Hepatocyte (in vitro differentiated cells): ENCODE data around the gene ITGB2. TPM values are rescaled to one million over a fixed set of nuclear protein-coding genes. Genes with fewer than 3 reads are reported as not detected.

Experiments used
- DNase-seq: peaks from one replicate; pipeline ENCODE4 v3.0.0-alpha.2; 2016; ENCODE audit warnings: low spot score
- H2AFZ ChIP-seq: fragments of 200-600 bp; sonication (generic); 2 replicates; pipeline ENCODE4 v1.6.0; 2016; ENCODE audit warnings: antibody characterized with exemption, mild to moderate bottlenecking
- H3K27ac ChIP-seq: fragments of 200-600 bp; sonication (generic); 2 replicates; pipeline ENCODE4 v1.5.1; 2016; ENCODE audit warnings: mild to moderate bottlenecking
- H3K27me3 ChIP-seq: fragments of 200-600 bp; sonication (generic); 2 replicates; pipeline ENCODE4 v1.6.1; 2016
- H3K36me3 ChIP-seq: fragments of 200-600 bp; sonication (generic); replicated peaks from 2 replicates; pipeline ENCODE4 v1.5.1; 2016; ENCODE audit warnings: low read depth; ENCODE audit not compliant: insufficient read depth
- H3K4me1 ChIP-seq: fragments of 200-600 bp; sonication (generic); 2 replicates; pipeline ENCODE4 v1.5.1; 2016; ENCODE audit warnings: mild to moderate bottlenecking, moderate library complexity; ENCODE audit not compliant: insufficient read depth
- H3K4me2 ChIP-seq: fragments of 200-600 bp; sonication (generic); 2 replicates; pipeline ENCODE4 v1.6.0; 2016
- H3K4me3 ChIP-seq: fragments of 200-600 bp; sonication (generic); 2 replicates; pipeline ENCODE4 v1.5.1; 2016; ENCODE audit warnings: mild to moderate bottlenecking
- H3K79me2 ChIP-seq: fragments of 200-600 bp; sonication (generic); 2 replicates; pipeline ENCODE4 v1.6.0; 2017; ENCODE audit warnings: mild to moderate bottlenecking
- H3K9me2 ChIP-seq: fragments of 200-600 bp; sonication (generic); replicated peaks from 2 replicates; pipeline ENCODE4 v1.6.0; 2017; ENCODE audit warnings: mild to moderate bottlenecking; ENCODE audit not compliant: insufficient read depth
- H3K9me3 ChIP-seq: fragments of 200-600 bp; sonication (generic); 2 replicates; pipeline ENCODE4 v1.5.1; 2016; ENCODE audit warnings: low read depth, mild to moderate bottlenecking
- H4K20me1 ChIP-seq: fragments of 200-600 bp; sonication (generic); 2 replicates; pipeline ENCODE4 v1.6.0; 2016; ENCODE audit warnings: mild to moderate bottlenecking; ENCODE audit not compliant: insufficient read depth, poor library complexity, severe bottlenecking
- EZH2 ChIP-seq: fragments of 200-600 bp; sonication (generic); IDR thresholded peaks from 2 replicates; pipeline ENCODE4 v1.6.1; 2016; ENCODE audit warnings: antibody characterized with exemption, mild to moderate bottlenecking, borderline replicate concordance
- EZH2phosphoT487 ChIP-seq: fragments of 200-600 bp; sonication (generic); IDR thresholded peaks from one replicate; pipeline ENCODE4 v1.6.1; 2018; ENCODE audit warnings: antibody characterized with exemption, mild to moderate bottlenecking, low read depth, moderate library complexity; ENCODE audit not compliant: unreplicated experiment, severe bottlenecking
- WGBS: methylation state at CpG from one replicate; pipeline ENCODE4 v1.1.6; 2016; ENCODE audit warnings: low lambda C conversion rate; ENCODE audit errors: missing lambda C conversion rate; 5-methylcytosine and 5-hydroxymethylcytosine counted together
- polyA plus RNA-seq: library from polyadenylated mRNA; unstranded; fragments of >200 nt; fragmentation: Nextera tagmentation; extraction: Ambion mirVana; gene quantifications from 2 replicates; pipeline ENCODE4 v1.2.1, GENCODE V29; 2016
- total RNA-seq: library from RNA; depleted of rRNA; stranded (reverse); fragments of >200 nt; gene quantifications from 2 replicates; pipeline ENCODE4 v1.2.3, GENCODE V29; 2014
- TF ChIP-seq, protein P1 (sequence below): fragments of 200-600 bp; sonication (generic); IDR thresholded peaks from 2 replicates; pipeline ENCODE4 v1.5.1; 2016; ENCODE audit warnings: antibody characterized with exemption, mild to moderate bottlenecking; ENCODE audit not compliant: poor library complexity

The ITGB2 gene
- total and polyA plus RNA-seq, 2 experiments from 2014 or later: 3.8 to 4.2 TPM

DNA sequence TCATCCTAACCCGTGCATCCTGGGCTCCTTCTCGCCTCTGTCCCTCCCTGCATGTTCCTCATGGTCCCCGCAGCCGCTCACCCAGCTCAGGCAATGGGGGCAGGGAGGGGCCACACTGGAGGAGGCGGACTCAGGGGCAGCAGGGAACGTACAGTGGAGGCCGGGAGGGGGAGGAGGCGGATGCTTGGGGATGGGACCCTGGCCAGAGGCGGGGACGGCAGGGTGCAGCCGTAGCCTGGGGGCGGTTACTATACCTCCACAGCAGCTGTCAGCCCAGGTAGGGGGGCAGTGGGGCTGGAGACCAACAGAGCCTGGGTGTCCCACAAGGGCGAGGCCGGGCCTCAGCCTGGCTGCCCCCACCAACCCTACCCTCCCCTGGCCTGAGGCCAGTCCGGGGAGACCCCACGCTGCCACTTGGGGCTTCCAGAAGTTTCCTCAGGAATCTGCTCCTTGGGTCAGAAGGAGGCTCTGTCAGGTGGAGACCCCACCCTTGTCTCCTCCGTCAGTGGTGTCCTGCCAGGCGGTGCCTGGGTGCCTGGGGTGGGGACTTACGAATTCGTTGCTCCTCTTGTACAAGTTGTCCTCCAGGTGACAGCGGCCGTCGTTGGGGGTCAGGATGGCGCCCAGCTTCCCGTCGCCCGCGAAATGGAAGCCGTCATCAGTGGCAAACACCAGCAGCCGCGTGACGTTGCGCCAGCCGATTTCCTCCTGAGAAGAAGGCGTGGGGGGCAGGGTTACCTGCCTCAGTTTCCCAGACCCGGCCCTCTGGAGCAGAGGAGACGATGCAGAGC is 20.7 kb downstream of the ITGB2 start:
- Histone ChIP-seq H3K9me3 (no peaks in the 10 kb centered on the region), H3K27ac (no peak overlapping the region), H3K9me2 (no peaks in the 10 kb centered on the region), H3K36me3 (no peaks in the 10 kb centered on the region), H2AFZ (no peak overlapping the region), H4K20me1 (no peaks in the 10 kb centered on the region), H3K4me3 (no peak overlapping the region), H3K27me3 (no peaks in the 10 kb centered on the region), H3K4me2 (no peak overlapping the region), H3K79me2 (no peaks in the 10 kb centered on the region), H3K4me1 (no peaks in the 10 kb centered on the region)
- 88% methylated on average over 33 of the region's 37 CpGs for WGBS
- no peak for DNase-seq
- TF ChIP-seq EZH2: no peak
- no peak for TF ChIP-seq EZH2phosphoT487

DNA sequence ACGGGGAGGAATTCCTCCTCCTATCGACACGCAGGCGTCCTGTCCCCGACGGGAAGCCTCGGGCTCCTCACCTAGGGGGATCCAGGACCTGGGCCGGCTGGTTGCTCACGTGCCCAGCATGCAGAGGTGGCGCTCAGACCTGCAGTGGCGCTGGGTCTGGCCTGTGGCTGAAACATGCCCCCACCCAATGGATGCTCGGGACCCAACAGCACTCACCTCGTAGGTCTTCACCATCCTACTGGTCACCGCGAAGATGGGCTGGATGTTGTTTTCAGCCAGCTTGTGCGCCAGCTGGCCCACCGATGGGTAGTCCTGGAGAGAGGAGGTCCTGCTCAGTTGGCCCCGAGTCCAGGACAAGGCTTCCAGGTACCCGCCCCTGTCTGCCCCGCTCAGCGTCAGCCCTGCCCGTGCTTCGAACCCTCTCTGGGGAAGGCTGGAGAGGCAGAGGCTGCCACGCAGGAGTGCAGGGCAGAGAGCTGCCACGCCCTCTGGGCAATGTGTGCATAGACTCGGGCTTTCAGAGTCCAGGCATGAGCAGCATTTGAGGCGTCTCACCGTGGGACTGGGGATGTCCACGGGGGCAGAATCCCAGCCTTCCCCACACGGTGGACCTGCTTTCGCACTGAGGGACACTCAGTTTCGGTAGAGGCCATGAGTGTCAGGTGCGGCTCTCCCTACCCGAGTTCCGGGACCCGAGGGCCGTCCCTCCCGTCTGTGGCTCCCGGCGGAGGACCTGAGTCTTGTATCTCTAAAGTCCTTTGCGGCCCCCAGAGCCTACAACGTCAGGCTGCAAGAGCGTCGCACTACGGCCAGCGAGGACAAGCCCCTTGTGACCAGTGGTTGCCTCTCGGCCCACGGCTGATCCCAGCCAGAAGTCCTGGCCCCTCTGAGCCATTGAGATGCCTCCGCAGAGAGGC is 21.6 kb downstream of the ITGB2 start:
- no peaks in the 10 kb centered on the region for H3K9me3 ChIP-seq
- TF ChIP-seq EZH2phosphoT487 (no peak), EZH2 (no peak)
- TF ChIP-seq, protein P1, sequence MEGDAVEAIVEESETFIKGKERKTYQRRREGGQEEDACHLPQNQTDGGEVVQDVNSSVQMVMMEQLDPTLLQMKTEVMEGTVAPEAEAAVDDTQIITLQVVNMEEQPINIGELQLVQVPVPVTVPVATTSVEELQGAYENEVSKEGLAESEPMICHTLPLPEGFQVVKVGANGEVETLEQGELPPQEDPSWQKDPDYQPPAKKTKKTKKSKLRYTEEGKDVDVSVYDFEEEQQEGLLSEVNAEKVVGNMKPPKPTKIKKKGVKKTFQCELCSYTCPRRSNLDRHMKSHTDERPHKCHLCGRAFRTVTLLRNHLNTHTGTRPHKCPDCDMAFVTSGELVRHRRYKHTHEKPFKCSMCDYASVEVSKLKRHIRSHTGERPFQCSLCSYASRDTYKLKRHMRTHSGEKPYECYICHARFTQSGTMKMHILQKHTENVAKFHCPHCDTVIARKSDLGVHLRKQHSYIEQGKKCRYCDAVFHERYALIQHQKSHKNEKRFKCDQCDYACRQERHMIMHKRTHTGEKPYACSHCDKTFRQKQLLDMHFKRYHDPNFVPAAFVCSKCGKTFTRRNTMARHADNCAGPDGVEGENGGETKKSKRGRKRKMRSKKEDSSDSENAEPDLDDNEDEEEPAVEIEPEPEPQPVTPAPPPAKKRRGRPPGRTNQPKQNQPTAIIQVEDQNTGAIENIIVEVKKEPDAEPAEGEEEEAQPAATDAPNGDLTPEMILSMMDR: no peak
- H3K4me1 ChIP-seq: no peaks in the 10 kb centered on the region
- H3K4me2 ChIP-seq: no peak overlapping the region
- no peaks in the 10 kb centered on the region for H3K27me3 ChIP-seq
- H3K27ac ChIP-seq: no peak overlapping the region
- no peaks in the 10 kb centered on the region for H3K36me3 ChIP-seq
- H2AFZ ChIP-seq: no peak overlapping the region
- 86% methylated on average over 49 of the region's 49 CpGs for WGBS
- DNase-seq: no peak
- H3K9me2 ChIP-seq: no peaks in the 10 kb centered on the region
- H3K4me3 ChIP-seq: no peak overlapping the region
- H4K20me1 ChIP-seq: no peaks in the 10 kb centered on the region
- H3K79me2 ChIP-seq: no peaks in the 10 kb centered on the region

DNA sequence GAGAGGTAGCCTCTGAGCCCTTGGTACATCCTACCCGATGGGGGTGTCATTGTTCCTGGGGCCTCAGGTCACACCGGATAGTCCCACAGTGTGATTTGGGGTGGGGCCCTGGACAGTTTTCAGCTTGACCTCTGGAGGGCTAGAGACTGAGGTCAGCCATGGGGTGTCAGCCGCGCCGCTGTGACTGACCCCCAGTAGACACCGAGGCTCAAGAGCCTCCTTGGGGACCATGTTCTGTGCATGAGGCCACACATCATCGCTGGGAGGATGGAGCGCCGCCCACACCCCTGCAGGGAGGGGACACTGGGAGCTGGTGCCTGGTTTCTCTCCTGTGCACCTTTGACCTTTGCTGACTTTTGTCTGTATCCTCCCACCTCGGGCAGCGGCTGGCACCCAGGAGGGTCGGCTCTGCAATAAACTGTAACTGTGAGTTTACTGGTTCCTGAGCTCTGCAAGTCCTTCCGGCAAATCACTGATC is 22.6 kb downstream of the ITGB2 start:
- Histone ChIP-seq H3K27me3 (no peaks in the 10 kb centered on the region), H3K4me2 (no peak overlapping the region), H3K4me1 (no peaks in the 10 kb centered on the region), H2AFZ (no peak overlapping the region), H3K9me3 (no peaks in the 10 kb centered on the region), H4K20me1 (no peaks in the 10 kb centered on the region), H3K27ac (no peak overlapping the region), H3K36me3 (no peaks in the 10 kb centered on the region), H3K4me3 (no peak overlapping the region), H3K9me2 (no peaks in the 10 kb centered on the region), H3K79me2 (no peaks in the 10 kb centered on the region)
- no peak for DNase-seq
- 80% methylated on average over 13 of the region's 13 CpGs for WGBS
- no peak for TF ChIP-seq EZH2
- TF ChIP-seq, protein P1: no peak
- TF ChIP-seq EZH2phosphoT487: no peak
